Measurements from ENCODE around the gene MLEC. TPM values are rescaled to one million over a fixed set of nuclear protein-coding genes. Genes with fewer than 3 reads are reported as not detected.

The MLEC gene
- total and polyA plus RNA-seq, 2 of the 13 experiments (the other 11 are each of a cell fraction or from before 2014, with no cell fraction given) = 49.8 to 156 TPM

DNA sequence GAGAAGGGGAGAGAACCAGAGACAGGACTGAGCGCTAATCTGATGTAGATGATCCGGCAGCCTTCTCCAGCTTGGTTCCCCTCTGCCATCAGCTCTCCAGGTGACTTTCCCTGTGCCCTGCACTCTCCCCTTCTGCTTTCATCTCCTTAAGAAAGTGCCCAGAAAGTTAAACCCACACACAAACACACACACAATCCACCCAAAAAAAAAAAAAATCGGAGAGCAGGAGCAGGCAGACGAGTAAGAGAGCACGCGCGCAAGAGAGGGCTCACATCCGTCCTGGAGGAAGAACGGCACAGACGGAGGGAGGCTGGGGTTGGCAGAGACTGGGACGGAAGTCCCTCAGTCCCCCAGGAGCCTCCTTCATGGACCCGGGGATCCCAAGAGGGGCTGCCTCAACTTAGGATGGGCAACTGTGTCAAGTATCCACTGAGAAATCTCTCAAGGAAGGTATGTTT lies 36.7 kb upstream of the MLEC start:
- peaks cover 5 to 72% of the 10 kb centered on the region in 2 experiments; a peak in 4 of 5 replicates for H3K27me3 ChIP-seq (ENCODE audit: control insufficient read depth in 1 of 2, insufficient read depth in 2 of 2, low read length in 2 of 2)
- ATAC-seq = no peak
- H4K20me1 ChIP-seq (ENCODE audit: insufficient read depth, low read length) = no peaks in the 10 kb centered on the region
- H3K79me2 ChIP-seq (ENCODE audit: insufficient read depth, low read length) = no peaks in the 10 kb centered on the region
- H3K9ac ChIP-seq (ENCODE audit: insufficient read depth, low read depth, low read length) = no peak overlapping the region
- no peak overlapping the region for H3K4me3 ChIP-seq (replicated peaks in 1 of 3; ENCODE audit: insufficient read depth in 1 of 3, low read depth in 2 of 3, low read length in 3 of 3)
- no peak for FAIRE-seq
- H3K4me1 ChIP-seq (ENCODE audit: insufficient read depth, low read length) = peaks cover 13% of the 10 kb centered on the region
- H3K9me3 ChIP-seq (ENCODE audit: low read length) = no peaks in the 10 kb centered on the region
- intact Hi-C loops (cut with micrococcal nuclease; ENCODE audit: unreplicated experiment) = loop anchor here (1.0 kb wide), 1 partner anchor 64 kb away; no protein-coding TSS in a partner anchor
- in situ Hi-C loops (cut with HindIII; ENCODE audit: extremely low pct_ligation_motif_present, low pct_unique_long_range_greater_than_20kb) = loop anchor here (5.0 kb wide), 1 partner anchor 68 kb away; the partner anchor contains the start of gene POP5
- 54% methylated on average over 12 of the region's 12 CpGs for WGBS (ENCODE audit: low lambda C conversion rate)
- H3K27ac ChIP-seq (ENCODE audit: extremely low read length, insufficient read depth, low read length) = no peak overlapping the region
- TF ChIP-seq, protein P1, sequence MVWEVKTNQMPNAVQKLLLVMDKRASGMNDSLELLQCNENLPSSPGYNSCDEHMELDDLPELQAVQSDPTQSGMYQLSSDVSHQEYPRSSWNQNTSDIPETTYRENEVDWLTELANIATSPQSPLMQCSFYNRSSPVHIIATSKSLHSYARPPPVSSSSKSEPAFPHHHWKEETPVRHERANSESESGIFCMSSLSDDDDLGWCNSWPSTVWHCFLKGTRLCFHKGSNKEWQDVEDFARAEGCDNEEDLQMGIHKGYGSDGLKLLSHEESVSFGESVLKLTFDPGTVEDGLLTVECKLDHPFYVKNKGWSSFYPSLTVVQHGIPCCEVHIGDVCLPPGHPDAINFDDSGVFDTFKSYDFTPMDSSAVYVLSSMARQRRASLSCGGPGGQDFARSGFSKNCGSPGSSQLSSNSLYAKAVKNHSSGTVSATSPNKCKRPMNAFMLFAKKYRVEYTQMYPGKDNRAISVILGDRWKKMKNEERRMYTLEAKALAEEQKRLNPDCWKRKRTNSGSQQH (CRISPR knock-in tag; IDR thresholded peaks at IDR 0.05; ENCODE audit: low read depth) = no peak
- TF ChIP-seq CREB1 (IDR thresholded peaks at IDR 0.05) (no peak), CREB1 (CRISPR knock-in tag; IDR thresholded peaks at IDR 0.05) (no peak), CBX5 (CRISPR knock-in tag; IDR thresholded peaks at IDR 0.05; ENCODE audit: borderline replicate concordance) (no peak), CREBL2 (CRISPR knock-in tag; IDR thresholded peaks at IDR 0.05; ENCODE audit: borderline replicate concordance) (no peak), LBX2 (CRISPR knock-in tag; IDR thresholded peaks at IDR 0.05; ENCODE audit: borderline replicate concordance) (no peak), GATAD2A (CRISPR knock-in tag; IDR thresholded peaks at IDR 0.05) (no peak), ZNF180 (CRISPR knock-in tag; IDR thresholded peaks at IDR 0.05; ENCODE audit: borderline replicate concordance, low read depth) (no peak), PHF21A (CRISPR knock-in tag; IDR thresholded peaks at IDR 0.05) (no peak), HOXA5 (CRISPR knock-in tag; IDR thresholded peaks at IDR 0.05) (no peak)
- TF ChIP-seq, protein P2, sequence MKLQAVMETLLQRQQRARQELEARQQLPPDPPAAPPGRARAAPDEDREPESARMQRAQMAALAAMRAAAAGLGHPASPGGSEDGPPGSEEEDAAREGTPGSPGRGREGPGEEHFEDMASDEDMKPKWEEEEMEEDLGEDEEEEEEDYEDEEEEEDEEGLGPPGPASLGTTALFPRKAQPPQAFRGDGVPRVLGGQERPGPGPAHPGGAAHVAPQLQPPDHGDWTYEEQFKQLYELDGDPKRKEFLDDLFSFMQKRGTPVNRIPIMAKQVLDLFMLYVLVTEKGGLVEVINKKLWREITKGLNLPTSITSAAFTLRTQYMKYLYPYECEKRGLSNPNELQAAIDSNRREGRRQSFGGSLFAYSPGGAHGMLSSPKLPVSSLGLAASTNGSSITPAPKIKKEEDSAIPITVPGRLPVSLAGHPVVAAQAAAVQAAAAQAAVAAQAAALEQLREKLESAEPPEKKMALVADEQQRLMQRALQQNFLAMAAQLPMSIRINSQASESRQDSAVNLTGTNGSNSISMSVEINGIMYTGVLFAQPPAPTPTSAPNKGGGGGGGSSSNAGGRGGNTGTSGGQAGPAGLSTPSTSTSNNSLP (IDR thresholded peaks at IDR 0.05; ENCODE audit: low read depth, low read length) = no peak
- H3K4me2 ChIP-seq (ENCODE audit: low read depth, low read length) = no peak overlapping the region
- DNase-seq (ENCODE audit: low spot score) = no peak
- CTCF ChIA-PET (ENCODE audit: low intra/inter-chr PET ratio, low total read pairs) = interaction anchor here (2.5 kb wide), 1 partner anchor 67 kb away, joined by 18 read pairs; no protein-coding TSS in a partner anchor
- POLR2A ChIA-PET = interaction anchor here (1.2 to 2.1 kb wide), 2 partner anchors 21 to 69 kb away, joined by 4 to 8 read pairs; partner anchors contain the start of gene POP5
- no peak overlapping the region for H2AFZ ChIP-seq (ENCODE audit: low read length)
- H3K36me3 ChIP-seq (replicated peaks in 1 of 2; ENCODE audit: control insufficient read depth in 1 of 2, insufficient read depth in 2 of 2, low read length in 2 of 2) = no peaks in the 10 kb centered on the region
- BruUV-seq (replicated peaks) = no TSS peak
